Natural killer cell (primary cell): Measurements from ENCODE around the gene DACH1. TPM values are rescaled to one million over a fixed set of nuclear protein-coding genes. Genes with fewer than 3 reads are reported as not detected.

Experiments used
- ATAC-seq, 3 donors: fragments of 150-1000 bp in 2 of 3; fragments of 200-7000 bp in 1 of 3; cut with Tn5 transposase; 1 replicate in 1 of 3; 2 replicates in 2 of 3; pipeline ENCODE4 v1.10.0; 2021; ENCODE audit warnings: mild to moderate bottlenecking in 2 of 3, moderate library complexity in 2 of 3
- DNase-seq, 2 donors: peaks; one replicate each; pipeline versions ENCODE4 v3.0.0 to v3.0.0-alpha.2; 2013 to 2021; ENCODE audit warnings: mixed read lengths in 1 of 2
- H3K27ac ChIP-seq: one replicate; pipeline ENCODE4 v1.5.1; 2013; ENCODE audit warnings: mild to moderate bottlenecking, low read length
- H3K27me3 ChIP-seq: one replicate; pipeline ENCODE4 v1.6.1; 2013; ENCODE audit warnings: low read length; ENCODE audit not compliant: control insufficient read depth, insufficient read depth
- H3K36me3 ChIP-seq: one replicate; pipeline ENCODE4 v1.6.1; 2013; ENCODE audit warnings: low read length; ENCODE audit not compliant: control insufficient read depth, insufficient read depth
- H3K4me1 ChIP-seq: one replicate; pipeline ENCODE4 v1.6.1; 2013; ENCODE audit warnings: low read length; ENCODE audit not compliant: control insufficient read depth, insufficient read depth
- H3K4me3 ChIP-seq: one replicate; pipeline ENCODE4 v1.5.1; 2013; ENCODE audit warnings: low read length
- H3K9me3 ChIP-seq: one replicate; pipeline ENCODE4 v1.6.1; 2013; ENCODE audit warnings: low read length; ENCODE audit not compliant: control insufficient read depth, insufficient read depth
- H3K27ac Mint-ChIP-seq, 2 donors: one replicate each; pipeline ENCODE4 v1.8.0; 2022; ENCODE audit warnings: mild to moderate bottlenecking in 2 of 2, mixed read lengths in 2 of 2, moderate library complexity in 1 of 2
- H3K27me3 Mint-ChIP-seq, 2 donors: one replicate each; pipeline ENCODE4 v1.8.0; 2022; ENCODE audit warnings: low read depth in 2 of 2, mixed read lengths in 2 of 2
- H3K36me3 Mint-ChIP-seq: one replicate; pipeline ENCODE4 v1.8.0; 2022; ENCODE audit warnings: mixed read lengths
- H3K4me1 Mint-ChIP-seq, 2 donors: one replicate each; pipeline ENCODE4 v1.8.0; 2022; ENCODE audit warnings: mixed read lengths in 2 of 2
- H3K4me3 Mint-ChIP-seq: one replicate; pipeline ENCODE4 v1.8.0; 2022; ENCODE audit warnings: mild to moderate bottlenecking, moderate library complexity, mixed read lengths
- H3K9me3 Mint-ChIP-seq, 2 donors: one replicate each; pipeline ENCODE4 v1.8.0; 2022; ENCODE audit warnings: mixed read lengths in 2 of 2
- CTCF ChIP-seq: fragments of 200-600 bp; IDR thresholded peaks from one replicate; pipeline ENCODE4 v1.8.0; 2022; ENCODE audit warnings: antibody characterized with exemption
- WGBS: methylation state at CpG from one replicate; pipeline ENCODE4 v1.1.7; 2013; ENCODE audit warnings: missing lambda C conversion rate; ENCODE audit not compliant: insufficient coverage; 5-methylcytosine and 5-hydroxymethylcytosine counted together
- intact Hi-C: fragments of 100-400 bp; cut with micrococcal nuclease; formaldehyde crosslinking; loops from one replicate; pipeline ENCODE4 v1.14.2; 2022
- total RNA-seq, 4 donors: library from RNA; stranded (reverse); fragments of 120-200 nt in 1 of 4; gene quantifications; one replicate each; pipeline versions ENCODE4 v1.2.3 to v1.2.4, GENCODE V29; 2013 to 2022

Gene DACH1
- total RNA-seq, 3 donors from 2014 or later (not counting 1 experiment from before 2014, with no cell fraction given), result 0.29 to 2.3 (median 0.49) TPM

- DNase-seq, result no peak
- H3K9me3 ChIP-seq, result no peaks in the 10 kb centered on the region
- intact Hi-C loops, result no loop called here
- H3K27ac Mint-ChIP-seq, result no peak overlapping the region
- H3K36me3 Mint-ChIP-seq, result peaks cover 6% of the 10 kb centered on the region
- H3K4me1 ChIP-seq, result no peaks in the 10 kb centered on the region
- no peak overlapping the region for H3K4me3 ChIP-seq
- no peak for TF ChIP-seq CTCF
- ATAC-seq, result no peak
- H3K27me3 ChIP-seq, result no peaks in the 10 kb centered on the region
- H3K4me1 Mint-ChIP-seq, result no peaks in the 10 kb centered on the region
- H3K36me3 ChIP-seq, result no peaks in the 10 kb centered on the region
- H3K9me3 Mint-ChIP-seq, result peaks cover 9 to 13% of the 10 kb centered on the region in 2 donors
- no peaks in the 10 kb centered on the region for H3K27me3 Mint-ChIP-seq
- H3K27ac ChIP-seq, result no peak overlapping the region
- H3K4me3 Mint-ChIP-seq, result no peak overlapping the region
Observed at GRCh38 chr13:71593566-71593965, 273.4 kb downstream of the DACH1 start.

GRCh38 chr13:71591374-71591773, 275.6 kb downstream of the DACH1 start:
- no peaks in the 10 kb centered on the region for H3K36me3 ChIP-seq
- Mint-ChIP-seq H3K27me3 (no peaks in the 10 kb centered on the region), H3K4me1 (no peaks in the 10 kb centered on the region), H3K36me3 (peaks cover 6% of the 10 kb centered on the region), H3K9me3 (peaks cover 9% of the 10 kb centered on the region in 2 donors), H3K4me3 (no peak overlapping the region), H3K27ac (no peak overlapping the region)
- H3K27ac ChIP-seq, result no peak overlapping the region
- H3K4me3 ChIP-seq, result no peak overlapping the region
- H3K9me3 ChIP-seq, result no peaks in the 10 kb centered on the region
- DNase-seq (no peak), ATAC-seq (no peak)
- no peaks in the 10 kb centered on the region for H3K27me3 ChIP-seq
- intact Hi-C loops, result no loop called here
- no peaks in the 10 kb centered on the region for H3K4me1 ChIP-seq
- TF ChIP-seq CTCF, result no peak

GRCh38 chr13:71590654-71591148, 276.3 kb downstream of the DACH1 start:
- no peak overlapping the region for H3K27ac ChIP-seq
- no peaks in the 10 kb centered on the region for H3K27me3 Mint-ChIP-seq
- H3K4me3 ChIP-seq, result no peak overlapping the region
- no peak for TF ChIP-seq CTCF
- no peaks in the 10 kb centered on the region for H3K36me3 ChIP-seq
- no peaks in the 10 kb centered on the region for H3K4me1 Mint-ChIP-seq
- ATAC-seq (no peak), DNase-seq (no peak)
- 100% methylated on average over 3 of the region's 3 CpGs for WGBS
- no peaks in the 10 kb centered on the region for H3K9me3 ChIP-seq
- H3K36me3 Mint-ChIP-seq, result peaks cover 6% of the 10 kb centered on the region
- intact Hi-C loops, result no loop called here
- no peaks in the 10 kb centered on the region for H3K4me1 ChIP-seq
- H3K27me3 ChIP-seq, result no peaks in the 10 kb centered on the region
- H3K4me3 Mint-ChIP-seq, result no peak overlapping the region
- H3K27ac Mint-ChIP-seq, result no peak overlapping the region
- peaks cover 6 to 9% of the 10 kb centered on the region in 2 donors for H3K9me3 Mint-ChIP-seq

GRCh38 chr13:71589032-71589431, 278.0 kb downstream of the DACH1 start:
- Histone ChIP-seq H3K9me3 (no peaks in the 10 kb centered on the region), H3K36me3 (no peaks in the 10 kb centered on the region), H3K27ac (no peak overlapping the region), H3K27me3 (no peaks in the 10 kb centered on the region), H3K4me3 (no peak overlapping the region), H3K4me1 (no peaks in the 10 kb centered on the region)
- Mint-ChIP-seq H3K36me3 (peaks cover 6% of the 10 kb centered on the region), H3K4me3 (no peak overlapping the region), H3K27me3 (no peaks in the 10 kb centered on the region), H3K9me3 (peaks cover 6 to 9% of the 10 kb centered on the region in 2 donors), H3K4me1 (no peaks in the 10 kb centered on the region), H3K27ac (no peak overlapping the region)
- no peak for TF ChIP-seq CTCF
- DNase-seq (no peak), ATAC-seq (no peak)
- WGBS, result no CpG with 5 or more reads among the region's 2 CpGs
- intact Hi-C loops, result no loop called here
